ENCODE data around the gene DTNB. TPM values are rescaled to one million over a fixed set of nuclear protein-coding genes. Genes with fewer than 3 reads are reported as not detected.

The DTNB gene
- total RNA-seq, 2 donors from 2014 or later, result 5.0 to 6.9 TPM

DNA sequence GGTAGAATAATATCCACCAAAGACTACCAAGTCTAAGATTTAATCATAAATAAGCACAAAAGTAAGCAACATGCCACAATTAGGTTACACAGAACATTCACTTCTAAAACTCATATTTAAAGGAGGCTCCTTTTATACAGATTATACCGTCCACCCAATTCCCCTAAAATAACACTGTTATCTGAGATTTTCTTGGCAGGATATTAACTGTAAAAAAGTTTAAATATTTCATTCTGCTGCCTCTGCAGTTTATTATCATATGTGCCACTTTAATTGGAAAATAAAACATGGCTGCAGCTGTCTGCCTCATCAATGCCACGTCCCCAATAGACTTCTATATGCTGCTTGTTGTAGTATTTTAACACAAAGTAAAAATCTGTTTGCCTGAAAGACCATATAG, 140.9 kb downstream of the DTNB start:
- ATAC-seq (no peak), DNase-seq (no peak)
- intact Hi-C loops (cut with DNase I, micrococcal nuclease), result no loop called here

DNA sequence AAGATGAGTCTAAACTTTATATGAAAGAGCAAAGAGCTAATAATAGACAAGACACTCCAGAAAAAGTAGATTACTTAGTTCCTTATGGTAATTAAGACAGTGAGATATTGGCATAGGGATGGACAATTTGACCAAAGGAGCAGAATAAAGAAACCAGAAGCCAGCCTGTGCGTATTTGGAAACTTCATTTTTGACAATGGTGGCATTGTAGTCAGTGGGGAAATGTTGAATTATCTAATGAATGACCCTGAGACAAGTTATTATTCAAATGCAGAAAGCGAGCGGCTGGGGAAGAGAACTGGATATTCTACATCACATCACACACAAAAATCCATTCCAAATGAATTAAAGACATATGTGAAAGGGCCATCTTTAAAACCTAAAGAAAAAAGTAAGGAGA, 144.3 kb downstream of the DTNB start:
- intact Hi-C loops (cut with DNase I, micrococcal nuclease), result no loop called here
- ATAC-seq (no peak), DNase-seq (no peak)

DNA sequence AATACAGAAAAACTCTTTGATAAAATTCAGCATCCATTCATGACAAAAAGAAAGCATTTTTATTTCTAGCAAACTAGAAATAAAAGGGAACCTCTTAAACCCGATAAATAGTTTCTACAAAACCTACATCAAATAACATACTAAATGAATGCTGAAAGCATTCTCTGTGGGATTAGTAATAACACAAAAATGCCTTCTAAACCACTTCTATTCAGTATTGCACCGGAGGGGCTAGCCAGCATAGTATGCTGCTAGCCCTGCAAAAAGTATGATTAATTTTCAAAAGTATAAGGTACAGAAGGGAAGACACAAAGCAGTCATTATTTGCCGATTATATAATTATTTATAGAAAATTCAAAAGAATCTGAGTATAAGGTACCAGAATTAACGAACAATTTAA, 145.2 kb downstream of the DTNB start:
- intact Hi-C loops (cut with DNase I, micrococcal nuclease), result no loop called here

DNA sequence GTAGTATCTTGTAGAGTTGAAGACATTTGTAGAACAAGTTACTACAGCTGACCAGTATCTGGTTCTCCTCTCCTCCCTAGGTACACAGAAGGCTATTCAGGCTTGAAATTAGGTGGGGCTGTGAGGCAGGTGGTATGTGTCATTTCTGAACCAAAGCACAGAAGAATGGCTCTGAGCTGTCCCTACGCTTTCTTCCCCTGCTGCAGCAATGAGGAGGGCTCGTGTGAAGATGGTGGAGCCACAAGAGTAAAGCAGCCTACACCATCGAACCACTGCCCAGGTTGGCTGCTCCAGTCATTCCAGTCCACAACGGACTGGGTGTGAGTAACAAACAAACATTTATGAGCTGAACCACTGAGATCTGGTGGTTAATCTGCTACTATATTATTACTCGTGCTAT, 148.9 kb downstream of the DTNB start:
- intact Hi-C loops (cut with DNase I, micrococcal nuclease), result loop anchor here in 1 of 2 donors (2.0 kb wide), 1 partner anchor 32 kb away; no protein-coding TSS in a partner anchor
- ATAC-seq (peak; percentile 62), DNase-seq (no peak)

More for the DNA sequence above, 145.2 kb downstream of the DTNB start:
- DNase-seq (no peak), ATAC-seq (no peak)

DNA sequence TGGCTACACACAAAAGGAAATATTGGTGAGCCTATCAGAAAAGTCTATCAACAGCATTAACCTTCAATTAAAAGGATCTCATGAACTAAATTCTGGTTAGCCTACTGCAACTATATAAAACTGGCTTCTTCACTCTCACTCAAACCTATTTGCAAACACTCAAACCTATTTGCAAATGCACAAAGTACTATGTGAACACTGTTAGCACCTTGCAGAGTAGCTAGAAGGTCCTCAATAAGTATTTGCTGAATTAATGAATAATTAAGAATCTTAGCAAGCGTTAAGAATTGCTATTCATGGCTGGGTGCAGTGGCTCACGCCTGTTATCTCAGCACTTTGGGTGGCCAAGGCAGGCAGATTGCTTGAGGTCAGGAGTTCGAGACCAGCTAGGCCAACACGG, 150.3 kb downstream of the DTNB start:
- no peak for DNase-seq
- no peak for ATAC-seq
- intact Hi-C loops (cut with DNase I, micrococcal nuclease), result no loop called here

DNA sequence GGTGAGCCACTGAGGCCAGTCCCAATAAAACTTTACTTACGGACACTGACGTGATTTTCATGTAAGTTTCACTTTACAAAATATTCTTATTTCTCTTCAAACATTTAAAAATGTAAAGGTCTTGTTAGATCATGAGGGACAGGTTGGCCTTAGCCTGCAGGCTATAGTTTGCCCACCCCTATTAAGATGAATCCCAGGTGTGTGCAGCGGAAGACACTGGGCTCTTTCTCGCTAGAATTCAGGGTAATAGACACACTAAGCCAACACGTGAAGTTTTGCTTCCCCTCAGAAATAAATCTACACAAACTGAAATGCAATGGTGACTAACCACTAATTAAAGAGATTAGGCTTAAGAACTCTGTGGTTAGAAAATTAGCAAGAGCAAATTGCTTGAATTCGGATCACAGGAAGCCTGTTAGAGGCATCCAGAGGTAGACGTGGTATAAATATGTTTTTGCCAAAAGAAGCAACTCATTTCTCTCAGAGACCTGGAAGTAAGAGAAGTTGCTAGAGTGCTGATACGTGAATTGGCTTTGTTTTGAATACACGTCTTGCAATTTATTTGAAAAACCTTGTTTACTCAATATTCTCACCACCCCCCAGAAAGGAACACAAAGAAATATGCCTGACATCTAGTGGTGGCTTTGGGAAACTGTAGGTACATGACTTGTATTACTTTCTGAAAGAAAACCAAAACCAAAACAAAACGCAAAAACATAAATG, 151.6 kb downstream of the DTNB start:
- no peak for DNase-seq
- ATAC-seq, result peak; percentile 92
- intact Hi-C loops (cut with DNase I, micrococcal nuclease), result no loop called here

DNA sequence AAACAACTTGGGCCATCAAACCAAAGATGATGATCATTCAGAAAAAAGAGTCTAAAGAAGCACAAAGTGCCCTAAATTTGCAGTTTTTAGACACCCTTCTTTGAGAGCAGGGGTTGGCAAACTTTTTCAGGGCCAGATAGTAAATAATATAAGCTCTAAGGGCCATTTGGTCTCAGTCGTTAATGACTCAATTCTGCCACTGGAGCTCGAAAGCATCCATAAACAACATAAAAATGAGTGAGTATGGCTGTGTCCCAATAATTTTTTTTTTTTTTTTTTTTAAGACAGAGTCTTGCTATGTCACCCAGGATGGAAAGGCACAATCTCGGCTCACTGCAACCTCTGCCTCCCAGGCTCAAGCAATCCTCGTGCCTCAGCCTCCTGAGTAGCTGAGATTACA, 152.3 kb downstream of the DTNB start:
- intact Hi-C loops (cut with DNase I, micrococcal nuclease), result no loop called here
- DNase-seq (no peak), ATAC-seq (no peak)

DNA sequence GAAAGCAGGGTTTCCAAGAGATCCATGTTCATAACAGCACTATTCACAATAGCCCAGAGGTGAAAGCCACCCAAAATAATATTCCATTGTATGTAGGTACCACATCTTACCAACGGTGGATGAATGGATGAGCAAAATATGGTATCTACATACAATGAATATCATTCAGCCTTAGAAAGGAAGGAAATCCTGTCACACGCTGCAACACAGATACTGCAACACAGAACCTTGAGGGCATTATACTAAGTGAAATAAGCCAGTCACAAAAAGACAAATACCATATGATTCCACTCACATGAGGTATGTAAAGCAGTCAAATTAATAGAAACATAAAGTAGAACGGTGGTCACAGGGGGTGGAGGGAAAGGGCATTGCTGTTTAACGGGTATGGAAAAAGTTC, 155.7 kb downstream of the DTNB start:
- DNase-seq, result no peak
- no peak for ATAC-seq
- intact Hi-C loops (cut with DNase I, micrococcal nuclease), result no loop called here

DNA sequence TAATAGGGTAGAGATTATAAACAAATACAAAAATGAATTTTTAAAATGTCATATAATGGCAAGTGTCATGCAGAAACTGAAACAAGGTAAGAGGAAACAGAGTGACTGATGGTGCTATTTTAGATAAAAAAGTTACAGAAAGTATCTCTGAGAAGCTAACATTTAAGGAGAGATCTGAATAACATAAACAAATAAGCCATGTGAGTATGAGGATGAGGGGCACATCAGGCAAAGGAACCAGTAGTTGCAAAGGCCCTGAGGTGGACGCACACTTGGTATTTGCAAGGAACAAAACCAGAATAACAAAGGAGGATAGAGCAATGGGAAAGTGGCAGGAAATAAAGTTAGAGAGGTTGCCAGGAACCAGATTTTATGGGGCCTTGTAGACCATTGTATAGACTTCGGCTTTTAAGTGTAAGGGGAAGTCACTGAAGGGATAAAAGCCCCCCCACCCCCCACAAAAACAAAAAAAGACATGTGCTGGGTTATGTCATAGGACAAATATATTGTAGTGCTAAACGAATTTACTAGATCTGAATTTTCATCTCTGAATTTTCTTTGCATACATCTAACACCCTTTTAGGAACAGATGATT, 159.2 kb downstream of the DTNB start:
- DNase-seq, result no peak
- intact Hi-C loops (cut with DNase I, micrococcal nuclease), result no loop called here
- ATAC-seq, result no peak

DNA sequence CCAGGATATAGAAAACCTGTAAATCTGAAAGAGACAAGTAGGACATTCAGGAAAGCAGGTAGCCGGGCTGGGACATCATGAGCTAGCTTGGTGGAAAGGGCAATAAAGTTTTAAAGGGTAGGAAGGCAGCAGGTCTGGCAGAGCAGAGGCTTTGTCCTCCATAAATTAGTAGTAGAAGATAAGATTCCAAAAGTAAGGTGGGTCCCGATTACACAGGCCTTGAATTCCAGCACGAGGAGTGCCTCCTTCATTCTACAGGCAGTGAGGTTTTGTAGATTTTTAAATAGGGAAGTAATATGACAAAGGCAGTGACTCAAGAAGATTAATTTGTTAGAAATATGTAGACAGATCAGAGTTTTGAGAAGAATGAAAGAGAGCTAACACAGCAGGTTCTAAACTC, 160.7 kb downstream of the DTNB start:
- intact Hi-C loops (cut with DNase I, micrococcal nuclease), result no loop called here
- ATAC-seq (peak; percentile 83), DNase-seq (peak; percentile 10 to 54)

DNA sequence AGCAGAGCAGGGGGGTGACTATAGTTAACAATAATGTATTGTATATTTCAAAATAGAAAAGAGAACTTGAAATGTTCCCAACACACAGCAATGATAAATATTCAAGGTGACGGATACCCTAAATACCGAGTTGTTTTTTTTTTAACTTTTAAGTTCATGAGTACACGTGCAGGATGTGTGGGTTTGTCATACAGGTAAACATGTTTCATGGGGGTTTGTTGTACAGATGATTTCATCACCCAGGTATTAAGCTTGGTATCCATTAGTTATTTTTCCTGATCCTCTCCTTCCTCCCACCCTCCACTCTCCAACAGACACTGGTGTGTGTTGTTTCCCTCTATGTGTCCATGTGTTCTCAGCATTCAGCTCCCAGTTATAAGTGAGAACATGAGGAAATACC, 167.2 kb downstream of the DTNB start:
- DNase-seq (no peak), ATAC-seq (no peak)
- intact Hi-C loops (cut with DNase I, micrococcal nuclease), result no loop called here

DNA sequence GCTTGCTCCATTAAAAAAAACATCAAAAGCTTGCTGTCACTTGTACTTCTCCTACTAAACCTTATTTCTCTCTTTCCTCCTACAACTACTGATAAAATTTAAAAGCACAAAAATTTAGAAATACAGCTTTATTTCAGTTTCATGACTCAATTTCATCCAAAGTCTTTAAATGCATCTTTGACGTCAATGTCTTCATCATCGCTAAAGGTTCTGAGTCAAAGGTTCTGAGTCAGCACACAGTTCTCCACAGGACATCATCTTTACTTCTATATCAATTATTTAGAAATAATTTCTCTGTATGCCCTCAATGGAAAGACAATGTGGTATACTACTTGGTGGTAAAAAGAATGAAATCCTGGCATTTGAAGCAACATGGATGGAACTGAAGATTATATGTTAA, 167.8 kb downstream of the DTNB start:
- ATAC-seq (no peak), DNase-seq (no peak)
- intact Hi-C loops (cut with DNase I, micrococcal nuclease), result no loop called here

DNA sequence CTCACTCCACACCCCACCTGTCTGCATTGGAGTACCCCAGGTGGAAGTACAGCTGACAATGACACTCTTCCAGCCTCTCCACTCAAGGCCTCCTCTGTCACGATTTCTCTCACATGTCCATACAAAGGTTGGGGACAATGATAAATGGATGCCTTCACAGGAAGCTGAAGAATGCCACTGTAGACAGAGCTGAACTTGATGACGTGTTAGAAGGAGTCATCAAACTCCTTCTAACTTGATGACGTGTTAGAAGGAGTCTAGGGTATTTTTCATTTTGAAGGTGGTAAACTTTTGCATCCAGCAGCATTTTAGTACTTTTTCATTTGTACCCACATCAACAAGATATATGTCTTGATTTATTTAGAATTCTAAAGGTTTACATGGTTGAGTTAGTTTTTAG, 168.2 kb downstream of the DTNB start:
- no peak for ATAC-seq

DNA sequence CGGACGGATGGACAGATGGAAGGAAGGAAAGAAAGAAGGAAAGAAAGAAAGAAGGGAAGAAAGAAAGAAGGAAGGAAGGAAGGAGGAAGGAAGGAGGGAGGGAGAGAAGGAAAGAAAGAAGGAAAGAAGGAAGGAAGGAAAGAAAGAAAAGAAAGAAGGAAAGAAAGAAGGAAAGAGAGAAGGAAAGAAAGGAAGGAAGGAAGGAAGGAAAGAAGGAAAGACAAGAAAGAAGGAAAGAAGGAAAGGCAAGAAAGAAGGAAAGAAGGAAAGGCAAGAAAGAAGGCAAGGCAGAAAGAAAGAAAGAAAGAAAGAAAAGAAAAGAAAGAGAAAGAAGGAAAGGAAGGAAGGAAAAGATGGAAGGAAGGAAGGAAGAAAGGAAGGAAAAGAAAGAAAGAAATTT, 169.1 kb downstream of the DTNB start:
- ATAC-seq (no peak), DNase-seq (no peak)
- intact Hi-C loops (cut with DNase I, micrococcal nuclease), result no loop called here

More for the DNA sequence above, 168.2 kb downstream of the DTNB start:
- intact Hi-C loops (cut with DNase I, micrococcal nuclease), result no loop called here
- no peak for DNase-seq

DNA sequence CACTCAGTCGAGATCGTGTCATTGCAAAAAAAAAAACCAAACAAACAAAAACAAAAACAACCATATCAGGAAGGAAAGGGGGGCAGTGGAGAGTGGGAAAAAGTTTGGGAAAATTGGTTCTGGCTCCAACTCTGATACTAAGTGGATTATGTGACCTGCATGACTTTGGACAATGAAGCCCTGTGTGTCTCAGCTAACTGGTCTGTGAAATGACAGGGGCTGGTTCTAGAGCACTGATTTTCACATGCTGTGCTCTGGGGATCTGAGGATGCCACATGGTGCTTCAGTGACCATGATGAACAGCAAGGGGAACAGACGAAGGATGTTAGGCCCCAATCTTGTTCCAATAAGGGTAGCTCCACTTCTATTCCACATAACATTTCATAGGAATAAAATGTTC, 174.2 kb downstream of the DTNB start:
- intact Hi-C loops (cut with DNase I, micrococcal nuclease), result no loop called here
- ATAC-seq, result no peak

DNA sequence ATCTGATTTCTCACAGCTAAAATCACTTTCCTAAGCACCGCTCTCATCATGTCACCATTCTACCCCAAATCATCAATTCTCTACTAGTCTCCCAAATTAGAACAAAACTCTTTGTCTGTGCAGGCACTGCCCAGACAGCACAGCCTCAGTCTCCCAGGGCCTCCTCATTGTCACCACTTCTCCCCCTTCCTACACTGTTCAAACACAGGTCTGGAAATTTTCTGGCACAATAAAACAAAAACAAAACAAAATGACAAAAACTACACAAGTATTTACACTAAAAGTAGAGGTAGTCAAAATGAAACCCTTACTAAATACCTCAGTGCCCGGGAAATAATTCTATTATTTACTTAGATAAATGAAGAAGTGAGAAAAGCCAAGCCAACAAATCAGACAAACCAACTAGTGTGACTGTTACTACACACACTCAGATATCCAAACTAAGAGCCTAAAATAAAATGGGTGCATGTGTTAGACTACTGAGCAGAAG, 175.4 kb downstream of the DTNB start:
- DNase-seq (no peak), ATAC-seq (no peak)
- intact Hi-C loops (cut with DNase I, micrococcal nuclease), result no loop called here

More for the DNA sequence above, 174.2 kb downstream of the DTNB start:
- DNase-seq, result no peak

DNA sequence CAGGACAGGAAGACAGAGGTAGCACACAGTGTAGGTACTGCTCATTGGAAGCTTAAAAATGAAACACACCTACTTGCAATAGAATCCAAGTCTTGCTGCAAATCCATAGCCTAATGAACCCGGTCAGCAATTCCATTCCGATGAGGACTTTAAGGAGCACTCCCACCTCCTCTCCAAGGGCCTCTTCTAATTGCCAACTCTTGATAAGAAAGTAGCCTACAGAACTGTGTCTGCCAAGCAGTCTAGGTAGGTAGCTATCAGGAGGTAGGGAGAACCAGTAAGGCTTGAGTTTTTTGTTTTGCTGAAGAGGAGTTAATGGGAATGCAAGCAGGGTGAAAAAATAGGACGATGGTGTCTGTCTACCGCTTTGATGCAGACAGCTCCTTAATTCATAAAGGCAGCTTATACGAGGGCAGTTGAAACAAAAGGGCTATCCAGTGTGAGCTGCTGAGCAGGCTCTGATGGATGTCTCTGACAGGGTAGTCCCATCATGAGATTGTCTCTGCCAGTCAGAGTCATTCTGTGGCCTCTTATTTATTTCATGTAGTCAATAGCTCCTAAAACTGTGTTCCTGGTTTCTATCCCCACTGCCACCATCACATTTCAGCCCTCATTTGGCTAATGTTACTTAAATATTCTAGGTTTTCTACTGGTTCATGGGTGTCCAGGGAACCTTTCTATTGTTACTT, 176.0 kb downstream of the DTNB start:
- intact Hi-C loops (cut with DNase I, micrococcal nuclease), result no loop called here
- DNase-seq (no peak), ATAC-seq (no peak)

DNA sequence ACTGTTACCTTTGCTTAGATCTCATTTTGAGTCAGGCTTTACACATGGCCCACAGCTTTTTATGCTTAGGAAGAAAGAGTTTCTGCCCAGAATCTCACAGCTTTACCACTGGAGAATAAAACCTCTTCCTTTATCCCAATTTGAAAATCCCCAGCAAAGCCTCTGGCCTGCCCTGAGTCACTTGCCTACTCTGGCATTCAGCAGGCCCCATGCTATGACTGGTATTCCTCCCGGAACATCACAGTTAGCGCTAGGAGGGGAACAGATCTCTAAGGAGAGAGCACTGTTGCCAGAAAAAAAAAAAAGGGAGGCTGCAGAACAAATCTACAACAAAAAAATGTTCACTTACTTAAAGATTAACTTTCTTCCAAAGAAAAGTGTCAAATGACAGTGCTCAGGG, 178.8 kb downstream of the DTNB start:
- ATAC-seq, result no peak
- intact Hi-C loops (cut with DNase I, micrococcal nuclease), result no loop called here
- DNase-seq, result no peak

DNA sequence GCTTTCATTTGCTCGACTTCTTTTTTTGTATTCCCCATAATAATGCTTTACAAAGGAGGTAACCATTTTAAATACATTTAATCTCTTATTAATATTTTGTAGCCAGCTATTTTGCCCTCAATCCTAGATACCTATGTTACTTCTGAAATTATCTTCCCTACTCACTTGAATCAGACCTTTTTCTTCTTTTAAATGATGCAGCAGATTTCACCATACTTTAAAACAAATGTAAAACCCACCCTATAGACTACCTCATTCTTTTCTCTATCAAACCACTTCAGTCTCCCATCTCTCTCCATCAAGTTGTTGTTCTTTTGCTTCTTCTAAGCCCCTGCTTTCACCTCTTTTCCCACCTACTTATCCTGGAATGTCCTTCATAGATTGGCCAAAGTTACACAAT, 180.2 kb downstream of the DTNB start:
- intact Hi-C loops (cut with DNase I, micrococcal nuclease), result no loop called here
- ATAC-seq, result no peak
- no peak for DNase-seq

DNA sequence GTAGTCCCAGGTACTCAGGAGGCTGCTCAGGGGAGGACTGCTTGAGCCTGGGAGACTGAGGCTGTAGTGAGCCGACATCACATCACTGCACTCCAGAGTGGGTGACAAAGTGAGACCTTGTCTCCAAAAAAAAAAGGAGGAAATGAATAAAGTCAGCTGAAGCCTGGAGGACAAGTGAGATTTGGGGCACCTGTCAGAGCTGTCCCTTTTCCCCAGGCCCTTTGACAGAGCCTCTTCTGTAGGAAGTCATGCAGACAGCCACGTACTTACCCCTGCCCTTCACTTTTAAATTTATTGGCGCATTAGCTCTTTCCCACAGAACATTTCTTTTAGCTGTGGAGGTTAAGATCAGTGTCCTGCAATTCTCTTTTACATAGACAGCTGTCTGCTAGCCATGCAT, 180.7 kb downstream of the DTNB start:
- ATAC-seq (no peak), DNase-seq (no peak)
- intact Hi-C loops (cut with DNase I, micrococcal nuclease), result no loop called here
